NCI-H2081 treated with DMSO at 0.1 percent for 48 hours (cell line): ENCODE measurements around the gene SPINT1.
"Not testable (repeated sequence)": the region's sequence is repeated elsewhere in the genome, so short reads cannot be mapped to it uniquely, and the experiment has no call there.

Source experiments
- DNase-seq: peaks from one replicate; lab custom pipeline; 2025; lab: John Stamatoyannopoulos, UW

Gene SPINT1

GRCh38 chr15:40858706-40859105 is 14.9 kb downstream of the SPINT1 start:
- no peak for DNase-seq

DNA sequence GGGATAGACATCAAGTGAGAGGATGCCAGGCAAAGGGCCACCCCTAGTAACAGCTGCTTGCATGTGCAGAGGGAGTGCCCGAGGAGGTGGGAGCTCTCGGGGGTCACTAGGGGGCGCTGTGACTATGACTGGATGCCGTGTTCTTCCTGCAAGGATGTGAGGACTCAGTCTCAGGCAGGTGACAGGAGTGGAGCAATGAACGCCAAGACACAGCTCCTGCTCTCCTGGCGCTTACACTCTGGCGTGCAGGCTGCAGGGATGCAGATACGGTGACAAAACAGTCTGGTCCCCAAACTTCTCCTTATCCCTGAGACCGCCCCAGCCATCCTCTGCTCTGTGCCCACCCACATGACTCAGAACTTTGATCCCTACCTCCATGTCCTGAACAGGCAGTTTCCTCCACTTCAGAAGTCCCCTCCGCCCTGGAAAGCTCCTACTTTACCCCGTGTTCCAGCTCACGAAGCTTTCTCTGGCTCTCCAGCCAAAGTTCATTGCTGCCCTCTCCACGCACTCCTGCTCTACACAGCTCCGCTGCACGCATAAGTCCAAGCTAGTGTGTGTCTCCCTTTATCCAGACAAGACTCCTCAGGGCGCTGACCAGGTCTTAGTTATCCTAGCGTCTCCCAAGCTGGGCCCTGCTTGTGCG is 15.5 kb downstream of the SPINT1 start:
- DNase-seq, result peak; percentile 36

DNA sequence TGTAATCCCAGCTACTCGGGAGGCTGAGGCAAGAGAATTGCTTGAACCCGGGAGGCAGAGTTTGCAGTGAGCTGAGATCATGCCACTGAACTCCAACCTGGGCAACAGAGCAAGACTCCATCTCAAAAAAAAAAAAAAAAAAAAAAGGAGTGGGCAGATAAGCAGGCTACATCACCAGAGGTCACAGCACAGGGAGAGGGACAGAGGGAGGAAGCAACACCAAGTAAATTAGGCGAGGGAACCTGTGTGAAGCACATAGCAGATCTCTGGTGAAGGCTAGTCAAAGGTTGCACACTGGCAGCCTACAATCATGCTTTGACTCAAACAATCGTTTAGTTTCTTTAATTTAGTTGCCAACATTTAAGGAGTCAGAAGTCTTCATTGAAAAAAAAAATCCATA is 17.3 kb downstream of the SPINT1 start:
- DNase-seq, result not testable (repeated sequence)

GRCh38 chr15:40863660-40864270 is 19.9 kb downstream of the SPINT1 start:
- no peak for DNase-seq

DNA sequence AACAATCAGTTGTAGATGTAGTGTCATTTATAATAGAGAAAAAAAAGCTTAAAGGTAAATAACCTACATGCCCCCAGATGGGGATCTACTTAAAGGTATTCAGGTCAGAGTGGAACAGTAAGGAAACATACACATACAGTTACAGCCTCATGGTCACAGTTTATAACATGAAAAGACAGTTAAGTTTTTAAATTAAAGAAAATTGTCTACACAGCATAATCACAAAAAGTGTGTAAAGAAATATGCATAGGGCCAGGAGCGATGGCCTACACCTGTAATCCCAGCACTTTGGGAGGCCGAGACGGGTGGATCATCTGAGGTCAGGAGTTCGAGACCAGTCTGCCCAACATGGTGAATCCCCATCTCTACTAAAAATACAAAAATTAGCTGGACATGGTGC is 23.4 kb downstream of the SPINT1 start:
- no peak for DNase-seq

DNA sequence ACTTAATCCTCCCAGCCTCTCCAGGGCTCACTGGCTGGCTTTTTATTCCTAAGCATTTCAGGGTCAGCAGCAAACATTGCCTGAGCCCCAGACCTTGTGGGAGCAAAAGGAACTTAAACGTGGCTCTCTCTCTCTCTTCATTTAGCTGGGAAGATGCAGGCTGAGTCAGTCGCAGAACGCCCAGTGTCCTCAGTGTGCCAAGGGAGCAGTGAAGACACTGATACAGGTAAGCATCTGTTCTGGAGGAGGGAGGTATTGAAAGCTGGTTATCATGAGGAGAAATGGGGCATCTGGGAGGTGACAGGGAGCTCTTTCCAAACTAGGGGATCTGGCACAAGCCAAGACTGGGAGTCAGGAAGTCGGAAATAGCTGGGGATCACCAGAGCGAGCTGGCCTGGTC is 25.8 kb downstream of the SPINT1 start:
- no peak for DNase-seq

GRCh38 chr15:40870716-40871115 is 26.9 kb downstream of the SPINT1 start:
- DNase-seq, result no peak

DNA sequence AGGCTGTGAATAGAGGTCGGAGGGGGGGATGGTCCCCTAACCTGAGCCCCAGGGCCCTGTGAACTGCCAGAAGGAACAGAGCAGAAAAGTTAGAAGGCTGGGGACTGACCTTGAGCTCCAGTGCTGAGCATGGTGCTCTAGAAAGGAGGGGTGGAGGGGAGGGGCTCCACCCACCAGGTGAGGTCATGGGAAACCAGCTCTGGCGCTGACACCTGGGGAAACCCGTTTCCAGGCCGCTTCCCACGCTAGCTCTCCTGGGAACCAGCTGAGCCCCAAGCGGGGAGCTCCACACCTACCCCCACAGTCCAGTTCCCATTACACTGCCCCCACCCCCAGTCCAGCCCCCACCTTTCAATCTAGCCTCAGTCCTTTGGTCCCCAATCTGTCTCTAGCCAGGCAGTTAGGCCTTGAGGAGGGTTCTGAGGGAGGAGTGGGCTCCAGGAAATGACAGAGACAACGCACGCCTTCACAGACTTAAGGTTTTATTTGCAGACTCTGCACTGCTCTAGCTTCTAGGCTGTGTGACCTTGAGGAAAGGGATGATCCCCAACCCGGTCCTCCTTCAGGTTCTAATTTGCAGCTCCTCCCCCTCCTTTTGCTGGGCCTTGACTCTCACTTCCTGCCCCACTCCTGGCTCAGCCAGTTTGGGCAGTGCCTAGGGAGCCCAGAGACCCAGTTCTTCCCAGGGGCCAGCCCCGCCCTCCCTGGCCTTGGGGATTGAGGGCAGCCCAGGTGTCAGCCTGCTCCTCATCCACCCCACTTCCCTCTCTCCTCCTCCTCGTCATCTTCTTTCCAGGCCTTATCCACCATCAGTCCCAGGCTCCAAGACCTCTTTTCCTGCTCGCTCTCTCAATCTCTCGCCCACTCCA is 28.1 kb downstream of the SPINT1 start:
- DNase-seq, result no peak

DNA sequence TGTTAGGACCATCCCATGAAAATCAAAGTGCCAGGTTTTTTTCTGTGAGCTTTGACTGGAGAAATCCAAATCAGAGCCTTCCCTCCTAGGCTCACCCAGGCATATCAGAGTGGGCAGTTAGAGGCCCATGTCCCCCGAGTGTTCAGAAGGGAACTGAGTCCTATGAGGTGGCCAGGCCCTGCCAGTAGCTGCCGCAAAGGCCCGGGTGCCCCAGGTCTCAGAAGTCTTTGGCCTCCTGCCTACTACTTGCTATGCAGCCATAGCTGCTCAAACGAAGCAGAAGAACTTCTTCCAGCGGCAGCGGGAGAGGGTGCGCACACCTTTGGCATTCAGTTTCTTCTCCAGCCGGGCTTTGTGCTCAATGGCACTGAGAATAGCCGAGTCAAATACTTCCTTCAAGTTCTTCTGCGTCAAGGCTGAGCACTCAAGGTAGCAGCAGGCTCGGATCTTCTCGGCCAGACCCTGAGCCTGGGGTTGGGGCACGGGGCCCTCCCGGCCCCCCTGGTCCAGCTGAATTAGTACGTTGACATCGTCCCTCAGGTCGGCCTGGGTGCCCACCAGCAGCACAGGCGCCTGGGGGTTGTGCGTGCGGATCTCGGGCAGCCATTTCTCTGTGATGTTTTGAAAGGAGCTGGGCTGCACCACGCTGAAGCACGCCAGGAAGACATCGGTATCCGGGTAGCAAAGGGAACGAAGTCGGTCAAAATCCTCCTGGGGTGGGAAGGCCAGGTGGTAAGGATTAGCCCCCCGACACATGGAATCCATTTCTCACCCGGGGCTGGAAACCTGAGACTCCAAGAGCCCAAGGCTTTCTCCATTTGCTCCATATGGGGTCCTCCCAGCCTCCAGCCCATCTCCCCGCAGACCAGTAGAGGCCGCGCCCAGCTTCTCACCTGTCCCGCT is 29.2 kb downstream of the SPINT1 start:
- DNase-seq, result no peak

DNA sequence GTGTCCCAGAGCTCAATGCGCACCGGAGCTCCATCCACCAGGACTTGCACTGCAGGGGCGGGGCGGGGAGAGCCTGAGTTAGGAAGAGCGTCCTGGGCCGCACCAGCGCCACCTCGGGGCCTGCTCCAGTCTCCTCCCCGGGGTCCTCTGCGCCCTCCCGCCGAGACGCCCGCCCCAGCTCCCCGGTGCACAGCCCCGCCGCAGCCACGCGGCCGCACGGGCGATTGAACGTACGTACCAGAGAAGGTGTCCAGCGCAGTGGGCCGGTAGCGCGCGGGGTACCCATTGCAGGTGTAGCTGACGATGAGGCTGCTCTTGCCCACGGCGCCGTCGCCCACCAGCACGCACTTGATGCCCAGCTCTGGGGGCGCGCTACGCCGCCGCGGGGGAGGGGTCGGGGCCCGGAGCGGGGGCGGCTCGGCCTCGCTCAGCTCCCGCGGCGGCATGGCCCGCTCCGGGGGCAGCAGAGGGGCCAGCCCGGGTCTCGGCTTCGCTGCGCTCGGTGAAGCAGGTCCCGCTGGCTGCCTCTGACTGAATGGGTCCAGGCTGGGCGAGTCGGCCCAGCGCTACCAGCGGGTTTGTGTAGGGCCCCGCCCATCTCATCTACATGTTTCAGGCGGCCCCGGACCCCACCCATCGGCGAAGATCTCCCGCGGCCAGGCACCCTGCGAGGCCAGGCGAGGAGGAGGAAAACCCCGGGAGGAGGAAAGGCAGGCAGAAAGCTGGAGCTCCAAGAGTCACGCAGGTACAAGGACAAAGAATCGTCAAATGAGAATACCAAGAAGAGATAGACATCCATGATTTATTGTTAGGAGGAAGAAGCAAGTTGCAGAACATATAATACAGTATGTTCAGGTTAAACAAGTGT is 30.1 kb downstream of the SPINT1 start, which contains the start of gene RHOV:
RHOV (minus strand) TSS at position 541 of the 868 bp plus-strand sequence; CDS start at position 446, 95 bp downstream.
- DNase-seq, result peak; percentile 37

DNA sequence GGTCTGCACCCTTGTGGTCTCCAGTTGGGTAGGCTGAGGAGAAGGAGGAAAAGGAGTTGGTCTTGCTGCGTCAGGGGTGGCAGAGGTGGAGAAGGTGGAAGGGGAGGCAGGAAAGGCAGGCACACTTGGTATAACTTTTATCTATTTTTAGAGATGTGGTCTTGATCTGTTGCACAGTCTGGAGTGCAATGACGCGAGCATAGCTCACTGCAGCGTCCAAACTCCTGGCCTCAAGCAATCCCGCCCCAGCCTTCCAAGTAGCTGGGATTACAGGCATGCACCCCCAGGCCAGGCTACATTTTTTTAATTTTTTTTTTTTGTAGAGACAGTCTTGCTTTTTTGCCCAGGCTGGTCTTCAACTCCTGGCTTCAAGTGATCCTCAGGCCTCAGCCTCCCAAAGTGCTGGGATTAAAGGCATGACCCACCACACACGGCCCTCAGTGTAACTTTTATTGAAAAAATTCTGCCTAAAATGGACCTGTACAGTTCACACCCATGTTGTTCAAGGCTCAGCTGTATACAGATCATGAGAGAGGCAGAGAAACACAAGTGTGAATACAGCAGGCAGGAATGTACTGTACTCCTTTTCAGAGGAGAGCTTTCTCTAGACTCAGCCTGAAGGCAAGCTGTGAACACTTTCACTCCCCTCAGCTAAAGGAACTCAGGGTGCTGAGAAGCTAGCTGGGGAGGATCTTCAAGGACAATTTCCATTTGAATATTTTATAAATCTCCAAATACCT is 32.3 kb downstream of the SPINT1 start:
- DNase-seq, result no peak

DNA sequence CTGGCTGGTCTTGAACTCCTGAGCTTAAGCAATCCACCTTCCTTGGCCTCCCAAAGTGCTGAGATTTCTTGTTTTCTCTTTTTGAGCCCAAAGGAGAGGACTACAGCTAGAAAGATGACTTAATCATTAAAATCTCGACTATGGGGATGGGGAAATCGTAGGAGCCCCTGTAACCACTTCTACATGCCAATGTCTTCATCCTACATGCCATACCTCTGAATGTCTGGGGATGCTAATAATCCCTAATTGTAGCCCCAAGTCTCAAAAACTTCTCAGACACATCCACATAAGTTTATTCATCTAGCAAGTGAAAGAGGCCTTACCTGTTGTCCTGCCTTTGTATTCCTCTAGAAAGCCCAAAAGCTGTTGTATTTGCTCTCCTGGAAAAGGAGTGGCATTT is 33.8 kb downstream of the SPINT1 start:
- DNase-seq, result no peak

- no peak for DNase-seq
Measured at GRCh38 chr15:40878785-40879184, 34.9 kb downstream of the SPINT1 start.

DNA sequence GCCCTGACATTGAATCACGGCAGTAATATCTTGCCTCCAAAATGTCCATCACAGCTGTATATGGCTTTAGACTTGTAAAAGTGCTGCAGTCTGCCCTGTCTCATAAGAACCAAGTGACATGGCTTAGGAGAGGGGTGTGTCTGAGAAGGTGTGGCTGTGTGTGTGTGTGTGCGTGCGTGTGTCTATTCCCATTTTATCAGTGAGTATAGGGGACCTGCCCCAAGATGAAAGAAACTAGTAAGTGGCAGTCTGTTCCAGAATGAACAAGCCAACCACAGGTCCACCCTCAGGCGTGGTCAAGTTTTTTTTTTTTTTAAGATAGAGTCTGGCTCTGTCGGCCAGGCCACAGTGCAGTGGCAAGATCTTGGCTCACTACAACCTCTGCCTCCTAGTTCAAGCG is 35.8 kb downstream of the SPINT1 start:
- DNase-seq, result no peak

DNA sequence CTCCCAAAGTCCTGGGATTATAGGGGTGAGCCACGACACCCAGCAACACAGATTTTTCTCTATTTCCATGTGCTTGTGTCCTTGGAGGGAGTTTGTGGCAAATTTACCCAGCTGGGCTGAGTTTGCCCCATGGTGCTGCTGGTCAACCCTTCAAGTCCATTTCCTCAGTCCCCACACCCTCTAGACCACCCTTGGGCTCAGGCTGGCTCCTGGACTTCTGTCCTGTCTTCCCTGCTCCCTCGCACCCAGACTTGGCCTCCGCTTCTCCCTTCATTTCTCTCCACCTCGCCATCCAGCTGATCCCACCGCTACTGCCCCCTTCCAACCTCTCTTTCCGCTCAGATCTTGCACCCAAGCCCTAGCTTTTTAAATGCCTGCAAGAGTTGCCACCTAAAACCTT is 37.5 kb downstream of the SPINT1 start:
- no peak for DNase-seq

DNA sequence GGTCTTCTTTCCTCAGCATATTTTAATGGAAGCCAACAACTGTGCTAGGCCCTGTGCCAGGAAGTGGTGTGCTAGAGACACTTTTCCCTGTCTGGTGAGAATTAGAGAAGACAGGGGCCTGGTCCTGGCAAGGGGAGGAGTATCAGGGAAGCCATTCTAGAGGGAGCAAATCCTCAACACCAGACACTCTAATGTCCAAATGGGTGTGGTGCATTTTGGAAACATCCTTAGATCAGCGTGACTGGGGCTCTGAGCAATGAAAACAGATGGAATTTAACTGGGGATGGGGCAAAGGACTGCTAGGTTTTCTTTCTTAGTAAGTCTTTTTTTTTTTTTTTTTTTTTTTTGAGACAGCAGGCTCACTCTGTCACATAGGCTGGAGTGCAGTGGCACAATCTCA is 42.7 kb downstream of the SPINT1 start:
- no peak for DNase-seq

- no peak for DNase-seq
Measured at GRCh38 chr15:40889112-40889511, 45.3 kb downstream of the SPINT1 start.

DNA sequence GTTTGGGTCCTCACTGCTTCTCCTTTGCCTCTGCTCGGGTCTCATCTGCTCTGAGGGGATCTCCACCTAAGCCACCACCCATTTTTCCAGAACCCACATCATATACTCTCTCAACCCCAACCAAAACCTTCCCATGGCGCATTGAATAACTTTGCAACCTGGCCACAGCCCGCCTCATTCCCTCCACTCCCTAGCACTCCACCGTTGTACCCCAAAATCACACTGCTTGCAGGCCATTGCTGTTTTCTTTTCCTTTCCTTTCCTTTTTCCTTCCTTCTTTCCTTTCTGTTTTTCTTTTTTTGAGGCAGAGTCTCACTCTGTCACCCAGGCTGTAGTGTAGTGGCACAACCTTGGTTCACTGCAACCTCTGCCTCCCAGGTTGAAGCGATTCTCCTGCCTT is 47.3 kb downstream of the SPINT1 start:
- DNase-seq, result no peak

GRCh38 chr15:40891810-40892446 is 48.1 kb downstream of the SPINT1 start:
- peak; percentile 17 for DNase-seq
